GM12878 (cell line): ENCODE data around the gene DKKL1. TPM values are rescaled to one million over a fixed set of nuclear protein-coding genes. Genes with fewer than 3 reads are reported as not detected.

Source experiments
- ATAC-seq: fragments of 200-7000 bp; cut with Tn5 transposase; 3 replicates; pipeline ENCODE4 v1.9.1; 2020; ENCODE audit warnings: mild to moderate bottlenecking, moderate library complexity
- BruUV-seq: library from RNA; stranded (reverse); fragments of 400-500 nt; replicated peaks from 2 replicates; lab custom pipeline; 2021; lab: Mats Ljungman, UMichigan
- CTCF ChIA-PET: fragments of 300-600 bp; sonication (Branson Sonifier 250); formaldehyde crosslinking; extraction: SDS; loops from one replicate; lab custom pipeline; 2021; ENCODE audit warnings: inconsistent platforms; lab: Yijun Ruan, JAX
- POLR2A ChIA-PET: fragments of 350-600 bp; formaldehyde crosslinking; extraction: SDS; loops from one replicate; lab custom pipeline; 2021; ENCODE audit warnings: inconsistent platforms; lab: Charles Lee
- RAD21 ChIA-PET: fragments of 300-600 bp; sonication (Branson Sonifier 250); formaldehyde crosslinking; loops from one replicate; lab custom pipeline; 2023; ENCODE audit warnings: antibody characterized with exemption; ENCODE audit not compliant: unreplicated experiment; lab: Charles Lee
- SMC1A ChIA-PET: fragments of 300-600 bp; sonication (Branson Sonifier 250); formaldehyde crosslinking; loops from one replicate; lab custom pipeline; 2023; ENCODE audit not compliant: unreplicated experiment, uncharacterized antibody; lab: Charles Lee
- DNase-seq: peaks from one replicate; pipeline ENCODE4 v3.0.0-alpha.2; 2011; ENCODE audit warnings: low read depth, low spot score
- FAIRE-seq: peaks from 3 replicates; lab custom pipeline; 2011; peaks lifted over from hg19 to GRCh38; lab: Jason Lieb, UNC
- H2AFZ ChIP-seq: 2 replicates; pipeline ENCODE4 v1.6.0; 2011; ENCODE audit warnings: low read depth, low read length, control low read depth; ENCODE audit not compliant: control insufficient read depth
- H3K27ac ChIP-seq: 2 replicates; pipeline ENCODE4 v1.5.1; 2011; ENCODE audit warnings: control low read depth; ENCODE audit not compliant: control insufficient read depth, insufficient read depth
- H3K27me3 ChIP-seq, 2 experiments: replicated peaks in 1 of 2; 2 replicates each; pipeline versions ENCODE4 v1.6.0 to v1.6.1; 2011; ENCODE audit warnings: low read length in 1 of 2; ENCODE audit not compliant: control insufficient read depth in 2 of 2, insufficient read depth in 2 of 2
- H3K36me3 ChIP-seq, 2 experiments: 2 replicates each; pipeline ENCODE4 v1.5.1; 2011; ENCODE audit warnings: low read length in 1 of 2; ENCODE audit not compliant: control insufficient read depth in 2 of 2, insufficient read depth in 2 of 2
- H3K4me1 ChIP-seq: 2 replicates; pipeline ENCODE4 v1.6.1; 2011; ENCODE audit warnings: mild to moderate bottlenecking, low read length, moderate library complexity, mixed read lengths; ENCODE audit not compliant: control insufficient read depth, insufficient read depth
- H3K4me2 ChIP-seq: 2 replicates; pipeline ENCODE4 v1.6.0; 2011; ENCODE audit warnings: control low read depth; ENCODE audit not compliant: control insufficient read depth, insufficient read depth
- H3K4me3 ChIP-seq: fragments of 200-600 bp; sonication (generic); 2 replicates; pipeline ENCODE4 v1.5.1; 2016
- H3K79me2 ChIP-seq: 2 replicates; pipeline ENCODE4 v1.6.0; 2011; ENCODE audit warnings: low read length; ENCODE audit not compliant: control insufficient read depth, insufficient read depth
- H3K9ac ChIP-seq: 2 replicates; pipeline ENCODE4 v1.8.0; 2011; ENCODE audit warnings: low read length, control low read depth, mixed read lengths; ENCODE audit not compliant: control insufficient read depth, insufficient read depth
- H3K9me3 ChIP-seq: replicated peaks from 3 replicates; pipeline ENCODE4 v1.5.1; 2011; ENCODE audit warnings: mild to moderate bottlenecking, low read length; ENCODE audit not compliant: control insufficient read depth, insufficient read depth
- H4K20me1 ChIP-seq: 2 replicates; pipeline ENCODE4 v1.6.0; 2011; ENCODE audit not compliant: control insufficient read depth, insufficient read depth
- HDGF ChIP-seq: fragments of 450-650 bp; IDR thresholded peaks from 2 replicates; pipeline ENCODE4 v1.6.1; 2016; ENCODE audit warnings: antibody characterized with exemption
- MXI1 ChIP-seq: fragments of 150-350 bp; IDR thresholded peaks from 2 replicates; pipeline ENCODE4 v1.6.1; 2011; ENCODE audit warnings: low read depth, mild to moderate bottlenecking, inconsistent platforms, low read length, improper control_type of control experiment
- POLR2A ChIP-seq: IDR thresholded peaks from 2 replicates; pipeline ENCODE4 v1.6.1; 2011; ENCODE audit warnings: low read depth, mild to moderate bottlenecking, low read length
- SKIL ChIP-seq: fragments of 450-650 bp; IDR thresholded peaks from 2 replicates; pipeline ENCODE4 v1.6.1; 2017; ENCODE audit warnings: mild to moderate bottlenecking, low read depth, inconsistent platforms; ENCODE audit not compliant: poor library complexity, severe bottlenecking
- ZBTB4 ChIP-seq: fragments of 450-650 bp; formaldehyde crosslinking; IDR thresholded peaks from 2 replicates; pipeline ENCODE4 v1.4.0; 2022; ENCODE audit warnings: mild to moderate bottlenecking, moderate library complexity
- WGBS: methylation state at CpG from one replicate; pipeline ENCODE4 v1.1.6; 2016; ENCODE audit warnings: low lambda C conversion rate; ENCODE audit not compliant: insufficient replicate concordance, insufficient coverage; ENCODE audit errors: missing lambda C conversion rate; 5-methylcytosine and 5-hydroxymethylcytosine counted together
- in situ Hi-C: fragments of 300-500 bp; cut with MboI; formaldehyde crosslinking; loops from 9 replicates; pipeline ENCODE4 v1.14.3; 2018; ENCODE audit warnings: mixed read lengths
- intact Hi-C: fragments of 100-400 bp; cut with micrococcal nuclease; formaldehyde crosslinking; loops from one replicate; pipeline ENCODE4 v1.14.2; 2022; ENCODE audit not compliant: unreplicated experiment
- polyA plus RNA-seq, 11 experiments: library from polyadenylated mRNA; depleted of rRNA in 4 of 11; unstranded in 6 of 11; stranded (reverse) in 5 of 11; fragments of >200 nt; fragmentation: Nextera tagmentation in 4 of 11; fragmentation: Illumina TruSeq in 1 of 11; extraction: Ambion mirVana in 4 of 11; extraction: Trizol in 1 of 11; gene quantifications; 1 replicate in 1 of 11; 2 replicates in 10 of 11; pipeline versions ENCODE4 v1.2.1 to v1.2.3, GENCODE V29; 2011 to 2016; ENCODE audit warnings: inconsistent platforms in 2 of 11, missing spikeins in 2 of 11, low read depth in 1 of 11
- total RNA-seq, 4 experiments: library from RNA; depleted of rRNA in 3 of 4; stranded (reverse); fragments of >200 nt in 3 of 4; fragmentation: Illumina TruSeq in 1 of 4; extraction: Trizol in 1 of 4; gene quantifications; 2 replicates each; pipeline versions ENCODE4 v1.2.1 to v1.2.3, GENCODE V29; 2013 to 2021

DKKL1 gene
- total and polyA plus RNA-seq, 10 of the 15 experiments (the other 5 are each of a cell fraction or from before 2014, with no cell fraction given): not detected

GRCh38 chr19:49337267-49338022 lies 26.2 kb upstream of the DKKL1 start (continued):
- TF ChIP-seq ZBTB4 (CRISPR knock-in tag) (no peak), MXI1 (no peak)

GRCh38 chr19:49338023-49338677 lies 25.5 kb upstream of the DKKL1 start:
- peaks cover 43% of the 10 kb centered on the region for H3K79me2 ChIP-seq
- ChIA-PET CTCF (interaction anchor here (2.6 kb wide), 1 partner anchor 10 kb away, joined by 15 read pairs; no protein-coding TSS in a partner anchor), POLR2A (interaction anchor here (0.6 to 0.9 kb wide), 2 partner anchors 10 to 133 kb away, joined by 3 read pairs; no protein-coding TSS in a partner anchor), RAD21 (interaction anchor here (1.5 kb wide), 1 partner anchor 112 kb away, joined by 4 read pairs; no protein-coding TSS in a partner anchor), SMC1A (interaction anchor here (0.5 to 1.4 kb wide), 2 partner anchors 23 to 43 kb away, joined by 3 read pairs; no protein-coding TSS in a partner anchor)
- H3K9ac ChIP-seq: no peak overlapping the region
- in situ Hi-C loops (no loop called here), intact Hi-C loops (no loop called here)
- H4K20me1 ChIP-seq: no peaks in the 10 kb centered on the region
- peaks cover 47% of the 10 kb centered on the region for H3K4me1 ChIP-seq
- 97% methylated on average over 29 of the region's 34 CpGs for WGBS
- H3K4me3 ChIP-seq: no peak overlapping the region; the same call in 1 of the 2 replicates
- no TSS peak for BruUV-seq
- H3K27me3 ChIP-seq: no peaks in the 10 kb centered on the region
- no peaks in the 10 kb centered on the region for H3K9me3 ChIP-seq
- H3K4me2 ChIP-seq: peak overlapping the region; percentile 99
- H2AFZ ChIP-seq: no peak overlapping the region
- H3K27ac ChIP-seq: no peak overlapping the region
- ATAC-seq: no peak
- H3K36me3 ChIP-seq: peaks cover 0 to 3% of the 10 kb centered on the region in 2 experiments; a peak in 1 of 4 replicates
- TF ChIP-seq POLR2A (0 out of 2 replicates have a peak, but pooled peaks have one; percentile 15), HDGF (peak; percentile 69; the same call in 1 of the 2 replicates), SKIL (no peak)
- DNase-seq: no peak
- FAIRE-seq: no peak
